Measurements from ENCODE around the gene LRRC74A.
A peak's percentile ranks its signal among the peaks of the same experiment; 100 is the strongest.

Gene LRRC74A

DNA sequence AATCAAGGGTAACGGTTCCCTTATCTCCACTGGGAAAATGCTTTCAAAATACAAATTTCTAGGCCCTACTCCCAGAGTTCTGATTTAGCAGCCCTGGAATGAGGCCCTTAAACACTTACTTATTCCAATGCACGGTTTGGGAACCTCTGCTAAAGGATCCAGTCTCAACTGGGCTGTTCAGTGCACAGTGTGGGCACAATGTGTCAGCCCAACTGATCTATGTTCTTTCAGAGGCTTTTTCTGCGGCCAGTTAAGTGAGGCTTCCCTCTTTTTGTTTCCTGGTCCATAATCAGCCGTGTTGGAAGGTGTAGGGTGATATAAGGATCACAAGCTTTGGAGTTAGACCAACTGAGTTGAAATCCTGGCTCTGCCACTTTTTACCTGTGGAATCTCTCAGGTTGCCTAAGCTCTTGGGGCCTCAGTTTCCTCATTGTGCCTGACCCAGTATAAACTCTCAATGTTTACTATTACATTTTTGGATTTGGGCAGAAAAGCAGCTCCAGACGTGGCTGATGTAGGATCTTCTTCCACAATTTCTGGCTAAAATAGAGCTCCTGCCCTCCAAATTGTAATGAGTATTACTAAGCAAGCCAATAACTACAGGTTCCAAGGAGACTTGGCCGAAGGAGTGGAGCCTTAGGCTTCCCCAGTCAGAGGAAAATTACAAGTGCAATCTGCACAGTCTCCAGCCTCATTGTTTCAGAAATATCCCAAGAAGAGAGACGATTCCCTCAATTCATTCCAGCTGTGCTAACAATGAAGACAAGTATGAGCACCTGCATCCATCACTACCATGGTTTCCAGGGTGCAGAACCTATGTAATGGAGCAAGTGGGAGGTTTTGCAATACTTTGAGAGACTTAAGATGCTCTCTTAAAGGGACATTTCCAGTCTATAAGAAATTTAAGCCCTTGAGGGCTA is 11.2 kb upstream of the LRRC74A start:
- DNase-seq (ENCODE audit: low read depth) = no peak
- TF ChIP-seq, protein P1, sequence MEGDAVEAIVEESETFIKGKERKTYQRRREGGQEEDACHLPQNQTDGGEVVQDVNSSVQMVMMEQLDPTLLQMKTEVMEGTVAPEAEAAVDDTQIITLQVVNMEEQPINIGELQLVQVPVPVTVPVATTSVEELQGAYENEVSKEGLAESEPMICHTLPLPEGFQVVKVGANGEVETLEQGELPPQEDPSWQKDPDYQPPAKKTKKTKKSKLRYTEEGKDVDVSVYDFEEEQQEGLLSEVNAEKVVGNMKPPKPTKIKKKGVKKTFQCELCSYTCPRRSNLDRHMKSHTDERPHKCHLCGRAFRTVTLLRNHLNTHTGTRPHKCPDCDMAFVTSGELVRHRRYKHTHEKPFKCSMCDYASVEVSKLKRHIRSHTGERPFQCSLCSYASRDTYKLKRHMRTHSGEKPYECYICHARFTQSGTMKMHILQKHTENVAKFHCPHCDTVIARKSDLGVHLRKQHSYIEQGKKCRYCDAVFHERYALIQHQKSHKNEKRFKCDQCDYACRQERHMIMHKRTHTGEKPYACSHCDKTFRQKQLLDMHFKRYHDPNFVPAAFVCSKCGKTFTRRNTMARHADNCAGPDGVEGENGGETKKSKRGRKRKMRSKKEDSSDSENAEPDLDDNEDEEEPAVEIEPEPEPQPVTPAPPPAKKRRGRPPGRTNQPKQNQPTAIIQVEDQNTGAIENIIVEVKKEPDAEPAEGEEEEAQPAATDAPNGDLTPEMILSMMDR (conservative IDR thresholded peaks at IDR 0.05; ENCODE audit: low read length) = no peak
- no peak overlapping the region for H3K4me3 ChIP-seq (ENCODE audit: low read length)

DNA sequence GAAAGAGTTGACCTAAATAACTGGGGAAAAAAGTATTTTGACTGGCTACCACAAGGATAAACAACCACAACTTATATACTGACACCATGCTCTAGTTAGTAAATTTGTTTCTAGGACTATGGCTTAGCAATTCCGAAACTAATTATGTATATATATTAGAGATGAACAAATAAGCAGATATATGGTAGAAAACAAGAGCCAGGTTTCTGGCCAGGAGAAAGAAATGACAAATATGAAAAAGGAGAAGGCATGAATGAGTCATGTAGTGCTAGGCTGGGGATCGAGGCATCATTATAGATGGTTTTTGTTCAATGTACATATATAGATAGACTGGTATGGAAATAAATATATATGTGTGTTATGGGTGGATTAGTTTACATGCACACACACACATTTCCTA is 5.5 kb upstream of the LRRC74A start:
- no peak overlapping the region for H3K4me3 ChIP-seq (ENCODE audit: low read length)
- TF ChIP-seq, protein P1 (conservative IDR thresholded peaks at IDR 0.05; ENCODE audit: low read length) = no peak

DNA sequence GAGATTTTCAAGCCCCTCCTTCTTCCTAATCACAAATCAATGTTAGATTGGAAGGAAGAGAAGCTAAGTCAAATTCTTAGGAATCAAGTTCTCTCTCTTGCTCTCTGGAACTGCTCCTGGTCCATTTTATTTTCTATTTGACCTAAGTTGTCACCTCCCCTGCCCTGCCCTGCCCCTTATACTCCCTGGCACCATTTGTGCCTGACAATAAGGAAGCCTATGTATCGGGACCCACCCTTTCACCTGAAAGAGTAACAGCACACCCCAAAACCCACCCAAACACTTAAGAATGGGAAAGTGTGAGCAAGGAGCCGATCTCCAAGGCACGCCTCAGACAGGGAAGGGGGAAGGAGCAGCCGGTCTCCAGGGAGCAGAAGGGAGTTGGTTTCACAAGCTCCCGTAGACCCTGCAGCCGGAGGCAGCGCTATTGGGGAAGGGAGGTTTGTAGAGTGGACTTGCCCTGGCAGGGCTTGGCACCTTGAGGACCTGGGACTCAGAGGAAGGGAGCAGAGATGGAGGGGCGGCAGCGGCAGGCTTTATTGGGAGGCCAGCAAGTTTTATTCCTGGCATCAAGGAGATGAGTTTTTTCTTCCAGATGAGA is 1.6 kb downstream of the LRRC74A start:
- H3K4me3 ChIP-seq (ENCODE audit: low read length) = peak overlapping the region; percentile 35
- TF ChIP-seq, protein P1 (conservative IDR thresholded peaks at IDR 0.05; ENCODE audit: low read length) = no peak
- no peak for DNase-seq (ENCODE audit: low read depth)

More for the DNA sequence above, 5.5 kb upstream of the LRRC74A start:
- DNase-seq (ENCODE audit: low read depth) = no peak

DNA sequence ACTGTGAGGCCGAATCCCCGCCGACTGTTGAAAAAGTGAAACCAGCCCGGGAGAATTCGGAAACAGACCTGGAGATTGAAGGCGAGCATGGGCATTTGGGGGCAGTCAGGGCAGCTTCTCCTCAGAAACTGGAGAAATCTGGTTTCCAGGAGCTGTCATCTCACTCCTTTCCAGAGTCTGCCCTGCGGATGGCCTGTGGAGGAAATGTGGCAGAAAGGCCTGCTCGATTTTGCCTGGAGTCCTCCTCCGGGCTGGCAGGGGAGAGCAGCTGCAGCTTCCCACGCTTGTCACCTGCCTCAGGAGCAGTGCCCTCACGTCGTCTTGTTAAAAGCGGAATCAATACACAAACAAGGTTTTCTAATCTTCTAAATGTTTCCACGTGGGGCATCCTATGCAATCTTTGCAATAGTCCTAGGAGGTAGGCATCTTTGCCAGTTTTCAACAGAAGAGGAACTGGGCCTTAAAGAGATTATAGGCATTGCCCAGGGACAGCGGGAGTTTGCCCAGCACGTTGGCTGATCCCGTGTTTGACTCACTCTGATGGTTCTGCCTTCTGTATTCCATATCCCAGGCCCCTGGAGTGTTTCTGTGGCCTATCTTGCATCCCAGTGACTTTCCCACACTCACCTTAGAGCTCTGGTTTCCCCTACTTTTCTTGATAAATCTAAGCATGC is 2.3 kb downstream of the LRRC74A start:
- H3K4me3 ChIP-seq (ENCODE audit: low read length) = peak overlapping the region; percentile 35
- TF ChIP-seq, protein P1 (conservative IDR thresholded peaks at IDR 0.05; ENCODE audit: low read length) = no peak
- no peak for DNase-seq (ENCODE audit: low read depth)

DNA sequence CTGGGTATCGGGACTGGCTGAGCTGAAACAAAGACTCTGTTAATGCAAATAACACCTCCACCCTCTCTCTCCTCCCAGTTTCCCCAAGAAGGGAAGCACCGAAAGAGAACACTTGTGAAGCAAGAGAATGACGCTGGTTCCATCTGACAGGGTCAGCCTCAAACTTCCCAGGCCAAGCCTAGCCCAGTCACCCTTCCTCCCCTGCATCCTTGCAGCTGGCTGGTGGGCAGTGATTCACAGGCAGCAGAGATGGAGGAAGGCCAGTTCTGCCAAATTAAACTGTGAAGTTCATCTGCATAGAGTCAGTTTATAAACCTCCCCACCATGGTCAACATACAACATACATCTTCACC is 2.8 kb downstream of the LRRC74A start:
- no peak for DNase-seq (ENCODE audit: low read depth)
- TF ChIP-seq, protein P1 (conservative IDR thresholded peaks at IDR 0.05; ENCODE audit: low read length) = no peak
- no peak overlapping the region for H3K4me3 ChIP-seq (ENCODE audit: low read length)

DNA sequence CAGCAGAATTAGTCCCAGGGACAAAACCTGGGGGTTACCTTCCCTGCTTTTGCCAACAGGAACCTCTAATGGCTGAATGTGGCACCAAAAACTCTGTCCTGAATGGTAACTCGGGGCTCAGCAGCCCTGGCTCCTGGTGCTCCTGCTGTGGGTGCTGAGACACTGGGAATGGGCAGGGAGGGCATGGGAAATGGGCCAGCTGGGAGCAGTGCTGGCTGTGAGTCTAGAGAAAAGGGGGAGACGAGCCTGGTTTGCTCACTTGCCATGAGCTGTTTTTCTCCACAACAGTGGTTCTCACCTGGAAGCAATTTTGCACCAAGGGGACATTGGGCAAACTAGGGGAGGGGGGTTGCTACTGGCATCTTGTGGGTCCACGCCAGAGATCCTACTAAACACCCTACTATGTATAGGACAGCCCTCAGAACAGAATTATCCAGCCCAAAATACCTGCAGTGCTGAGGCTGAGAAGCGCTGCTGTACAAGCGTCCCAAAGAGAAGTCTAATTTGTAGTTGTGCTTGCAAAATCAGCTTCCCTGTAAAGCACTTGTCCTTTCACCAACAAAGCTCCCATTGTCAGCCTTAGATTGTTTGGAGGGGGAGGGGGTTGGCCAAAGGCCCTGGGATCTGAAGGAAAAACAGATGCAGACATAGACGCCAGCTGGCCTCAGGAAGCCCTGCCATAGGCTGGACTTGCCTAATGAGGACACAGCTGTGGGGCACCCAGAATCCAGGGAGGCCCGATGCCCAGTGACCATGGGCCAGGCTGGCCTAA is 3.6 kb downstream of the LRRC74A start:
- TF ChIP-seq, protein P1 (conservative IDR thresholded peaks at IDR 0.05; ENCODE audit: low read length) = no peak
- DNase-seq (ENCODE audit: low read depth) = peak; percentile 34
- H3K4me3 ChIP-seq (ENCODE audit: low read length) = no peak overlapping the region
